ENCODE data around the gene PADI3. TPM values are rescaled to one million over a fixed set of nuclear protein-coding genes. Genes with fewer than 3 reads are reported as not detected.
A peak's percentile ranks its signal among the peaks of the same experiment; 100 is the strongest.

The PADI3 gene
- total RNA-seq, 1 donor from 2014 or later, result not detected

- Mint-ChIP-seq H3K27me3 (ENCODE audit: low read depth) (no peaks in the 10 kb centered on the region), H3K36me3 (ENCODE audit: low read depth) (no peaks in the 10 kb centered on the region), H3K4me1 (ENCODE audit: low read depth) (peaks cover 56% of the 10 kb centered on the region), H3K27ac (ENCODE audit: unreplicated experiment) (peak overlapping the region; percentile 76), H3K9me3 (ENCODE audit: low read depth) (no peaks in the 10 kb centered on the region), H3K4me3 (ENCODE audit: unreplicated experiment) (no peak overlapping the region)
- DNase-seq (ENCODE audit: low spot score), result no peak
- TF ChIP-seq CTCF (IDR thresholded peaks at IDR 0.05), result no peak
Observed at GRCh38 chr1:17207966-17208418, 40.9 kb upstream of the PADI3 start.

- peaks cover 60% of the 10 kb centered on the region for H3K4me1 Mint-ChIP-seq (ENCODE audit: low read depth)
Observed at GRCh38 chr1:17208546-17208945, 40.4 kb upstream of the PADI3 start.

GRCh38 chr1:17209430-17209829 is 39.5 kb upstream of the PADI3 start:
- H3K27ac Mint-ChIP-seq (ENCODE audit: unreplicated experiment), result peak overlapping the region; percentile 89
- no peak for TF ChIP-seq CTCF (IDR thresholded peaks at IDR 0.05)

More at GRCh38 chr1:17208546-17208945, 40.4 kb upstream of the PADI3 start:
- Mint-ChIP-seq H3K4me3 (ENCODE audit: unreplicated experiment) (no peak overlapping the region), H3K27ac (ENCODE audit: unreplicated experiment) (peak overlapping the region; percentile 89), H3K36me3 (ENCODE audit: low read depth) (no peaks in the 10 kb centered on the region), H3K9me3 (ENCODE audit: low read depth) (no peaks in the 10 kb centered on the region), H3K27me3 (ENCODE audit: low read depth) (no peaks in the 10 kb centered on the region)
- no peak for DNase-seq (ENCODE audit: low spot score)
- no peak for TF ChIP-seq CTCF (IDR thresholded peaks at IDR 0.05)

GRCh38 chr1:17210176-17210575 is 38.7 kb upstream of the PADI3 start:
- Mint-ChIP-seq H3K9me3 (ENCODE audit: low read depth) (no peaks in the 10 kb centered on the region), H3K27ac (ENCODE audit: unreplicated experiment) (peak overlapping the region; percentile 78), H3K4me1 (ENCODE audit: low read depth) (peaks cover 73% of the 10 kb centered on the region), H3K4me3 (ENCODE audit: unreplicated experiment) (no peak overlapping the region), H3K36me3 (ENCODE audit: low read depth) (no peaks in the 10 kb centered on the region), H3K27me3 (ENCODE audit: low read depth) (no peaks in the 10 kb centered on the region)
- DNase-seq (ENCODE audit: low spot score), result no peak
- TF ChIP-seq CTCF (IDR thresholded peaks at IDR 0.05), result no peak

More at GRCh38 chr1:17209430-17209829, 39.5 kb upstream of the PADI3 start:
- DNase-seq (ENCODE audit: low spot score), result no peak
- Mint-ChIP-seq H3K4me3 (ENCODE audit: unreplicated experiment) (peak overlapping the region; percentile 6), H3K9me3 (ENCODE audit: low read depth) (no peaks in the 10 kb centered on the region), H3K4me1 (ENCODE audit: low read depth) (peaks cover 69% of the 10 kb centered on the region), H3K36me3 (ENCODE audit: low read depth) (no peaks in the 10 kb centered on the region), H3K27me3 (ENCODE audit: low read depth) (no peaks in the 10 kb centered on the region)

- no peak for TF ChIP-seq CTCF (IDR thresholded peaks at IDR 0.05)
- Mint-ChIP-seq H3K4me3 (ENCODE audit: unreplicated experiment) (no peak overlapping the region), H3K9me3 (ENCODE audit: low read depth) (no peaks in the 10 kb centered on the region), H3K36me3 (ENCODE audit: low read depth) (peaks cover 2% of the 10 kb centered on the region), H3K4me1 (ENCODE audit: low read depth) (peaks cover 85% of the 10 kb centered on the region), H3K27ac (ENCODE audit: unreplicated experiment) (peak overlapping the region; percentile 92), H3K27me3 (ENCODE audit: low read depth) (no peaks in the 10 kb centered on the region)
- DNase-seq (ENCODE audit: low spot score), result no peak
Observed at GRCh38 chr1:17211377-17211776, 37.5 kb upstream of the PADI3 start.

Measured in chondrocyte (in vitro differentiated cells).